Measurements from ENCODE around the gene NHSL2. TPM values are rescaled to one million over a fixed set of nuclear protein-coding genes. Genes with fewer than 3 reads are reported as not detected.

NHSL2 gene
- total RNA-seq, 4 donors from 2014 or later, result 16.2 to 26.5 (median 23.0) TPM

DNA sequence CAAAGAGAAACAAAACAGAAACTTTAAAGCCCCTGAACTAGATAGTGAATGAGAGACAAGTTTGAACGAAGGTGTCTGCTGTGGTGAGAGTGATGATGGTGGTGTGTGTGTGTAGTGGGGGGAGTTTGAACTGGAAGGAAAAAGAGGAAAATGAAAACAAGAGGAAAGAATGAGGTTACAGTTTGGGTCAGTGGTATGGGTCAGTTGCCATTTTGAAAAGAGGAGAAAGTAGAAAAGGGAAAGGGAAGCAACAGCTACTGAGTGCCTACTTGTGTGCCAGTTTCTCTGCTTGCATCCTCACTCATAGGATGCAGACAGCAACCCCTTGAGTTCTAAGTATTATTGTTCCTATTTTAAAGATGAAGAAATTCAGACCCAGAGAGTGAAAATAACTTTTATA is 26.0 kb downstream of the NHSL2 start:
- no peak for DNase-seq (ENCODE audit: low spot score in 2 of 2)

DNA sequence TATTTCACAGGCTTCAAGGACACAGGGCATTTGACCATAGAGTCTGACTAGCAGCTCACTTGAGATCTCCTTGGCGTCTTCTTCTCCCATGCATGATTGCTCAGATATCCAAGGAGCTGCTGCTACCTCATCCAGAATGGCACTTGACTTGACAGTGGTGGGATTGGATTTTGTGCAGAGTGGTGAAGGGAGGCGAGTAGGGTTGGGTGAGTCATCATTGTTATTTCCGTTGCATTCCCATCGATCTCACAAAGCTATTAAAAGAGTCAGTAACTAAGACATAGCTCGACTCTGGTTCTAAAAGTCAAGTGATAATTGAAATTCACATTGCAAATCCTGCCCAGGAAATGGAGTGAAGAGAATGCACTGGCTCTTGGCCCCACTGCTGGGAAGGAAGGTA is 27.7 kb downstream of the NHSL2 start:
- Histone ChIP-seq H3K9me3 (no peaks in the 10 kb centered on the region), H3K36me3 (no peaks in the 10 kb centered on the region), H3K27me3 (peaks cover 0 to 28% of the 10 kb centered on the region in 2 donors), H3K4me1 (peaks cover 0 to 16% (median 0%) of the 10 kb centered on the region in 4 donors), H3K27ac (no peak overlapping the region), H3K4me3 (no peak overlapping the region)
- no peak for DNase-seq (ENCODE audit: low spot score in 2 of 2)
- TF ChIP-seq EP300 (IDR thresholded peaks at IDR 0.05) (no peak), POLR2A (IDR thresholded peaks at IDR 0.05) (no peak), CTCF (IDR thresholded peaks at IDR 0.05) (no peak)
- WGBS, 2 donors, result 60 to 61% methylated on average over 5 of the region's 5 CpGs

More for the DNA sequence above, 26.0 kb downstream of the NHSL2 start:
- Histone ChIP-seq H3K4me1 (peaks cover 0 to 10% (median 0%) of the 10 kb centered on the region in 4 donors), H3K4me3 (no peak overlapping the region), H3K36me3 (no peaks in the 10 kb centered on the region), H3K9me3 (no peaks in the 10 kb centered on the region), H3K27ac (peak overlapping the region in 2 of 4 donors; percentile 74 to 82), H3K27me3 (peaks cover 0 to 29% of the 10 kb centered on the region in 2 donors)
- 43 to 51% methylated on average over 1 of the region's 1 CpG for WGBS, 2 donors
- TF ChIP-seq POLR2A (IDR thresholded peaks at IDR 0.05) (no peak), EP300 (IDR thresholded peaks at IDR 0.05) (no peak), CTCF (IDR thresholded peaks at IDR 0.05) (no peak)

- Histone ChIP-seq H3K27ac (peak overlapping the region in 2 of 4 donors; percentile 59 to 75), H3K4me3 (no peak overlapping the region), H3K4me1 (peaks cover 0 to 16% (median 0%) of the 10 kb centered on the region in 4 donors), H3K9me3 (no peaks in the 10 kb centered on the region), H3K36me3 (no peaks in the 10 kb centered on the region), H3K27me3 (peaks cover 0 to 4% of the 10 kb centered on the region in 2 donors)
- TF ChIP-seq EP300 (IDR thresholded peaks at IDR 0.05) (no peak), CTCF (IDR thresholded peaks at IDR 0.05) (no peak), POLR2A (IDR thresholded peaks at IDR 0.05) (no peak)
- no peak for DNase-seq (ENCODE audit: low spot score in 2 of 2)
- 88 to 92% methylated on average over 1 of the region's 1 CpG for WGBS, 2 donors
Observed at GRCh38 chrX:71941145-71941544, 30.5 kb downstream of the NHSL2 start.

- Histone ChIP-seq H3K27ac (peak overlapping the region in 2 of 4 donors; percentile 59 to 75), H3K36me3 (no peaks in the 10 kb centered on the region), H3K4me1 (peaks cover 0 to 14% (median 0%) of the 10 kb centered on the region in 4 donors), H3K27me3 (no peaks in the 10 kb centered on the region), H3K9me3 (no peaks in the 10 kb centered on the region), H3K4me3 (no peak overlapping the region)
- 14% methylated on average over 3 of the region's 3 CpGs; no CpG with 5 or more reads in 1 of the 2 donors for WGBS, 2 donors
- DNase-seq (ENCODE audit: low spot score in 2 of 2), result no peak
- TF ChIP-seq POLR2A (IDR thresholded peaks at IDR 0.05), result no peak
- no peak for TF ChIP-seq CTCF (IDR thresholded peaks at IDR 0.05)
- no peak for TF ChIP-seq EP300 (IDR thresholded peaks at IDR 0.05)
Observed at GRCh38 chrX:71941776-71942175, 31.1 kb downstream of the NHSL2 start.

DNA sequence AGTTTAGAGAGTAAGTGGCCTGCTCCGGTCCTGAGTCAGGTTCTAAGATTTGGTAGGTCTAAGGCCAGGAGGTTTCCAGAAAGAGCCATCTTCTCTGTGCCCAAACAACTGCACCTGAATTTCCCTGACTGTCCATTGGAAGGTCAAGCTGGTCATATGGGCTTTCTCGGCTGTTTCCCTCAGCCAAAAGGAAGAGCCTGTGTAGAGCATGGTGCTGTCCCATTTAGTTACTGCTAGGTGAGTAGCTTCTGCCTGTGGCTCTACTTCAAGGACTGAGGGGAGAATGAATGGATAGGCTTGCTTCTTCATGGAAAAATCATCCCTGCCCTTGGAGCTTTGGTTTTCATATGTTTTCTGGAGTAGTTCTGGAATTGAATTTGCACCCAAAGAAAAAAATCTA is 33.7 kb downstream of the NHSL2 start:
- H3K27ac ChIP-seq, result no peak overlapping the region
- no peaks in the 10 kb centered on the region for H3K9me3 ChIP-seq
- H3K4me1 ChIP-seq, result peaks cover 0 to 14% (median 0%) of the 10 kb centered on the region in 4 donors
- no peak overlapping the region for H3K4me3 ChIP-seq
- no peaks in the 10 kb centered on the region for H3K36me3 ChIP-seq
- H3K27me3 ChIP-seq, result peaks cover 0 to 3% of the 10 kb centered on the region in 2 donors
- 75 to 100% methylated on average over 1 to 2 of the region's 2 CpGs for WGBS, 2 donors
- no peak for TF ChIP-seq EP300 (IDR thresholded peaks at IDR 0.05)
- TF ChIP-seq CTCF (IDR thresholded peaks at IDR 0.05), result no peak
- TF ChIP-seq POLR2A (IDR thresholded peaks at IDR 0.05), result no peak
- DNase-seq (ENCODE audit: low spot score in 2 of 2), result no peak
